IMR-90 (cell line): ENCODE measurements around the gene SNTG2. TPM values are rescaled to one million over a fixed set of nuclear protein-coding genes. Genes with fewer than 3 reads are reported as not detected.

Experiments used
- ATAC-seq: fragments of 200-7000 bp; cut with Tn5 transposase; 2 replicates; pipeline ENCODE4 v1.9.1; 2020; ENCODE audit warnings: low read depth, mild to moderate bottlenecking, moderate library complexity
- BruUV-seq: library from RNA; stranded (reverse); fragments of 400-500 nt; replicated peaks from 2 replicates; lab custom pipeline; 2021; lab: Mats Ljungman, UMichigan
- CTCF ChIA-PET: fragments of 300-600 bp; formaldehyde crosslinking; extraction: SDS; loops from one replicate; lab custom pipeline; 2021; ENCODE audit warnings: antibody characterized with exemption; lab: Yijun Ruan, JAX
- POLR2A ChIA-PET: fragments of 300-600 bp; sonication (Branson Sonifier 250); formaldehyde crosslinking; loops from one replicate; lab custom pipeline; 2022; ENCODE audit warnings: antibody characterized with exemption; ENCODE audit not compliant: unreplicated experiment; lab: Charles Lee
- DNase-seq: peaks from one replicate; pipeline ENCODE4 v3.0.0; 2013
- H2AFZ ChIP-seq: replicated peaks from 2 replicates; pipeline ENCODE3; 2013; ENCODE audit warnings: low read length, mild to moderate bottlenecking; ENCODE audit not compliant: poor library complexity
- H2AK5ac ChIP-seq: 2 replicates; pipeline ENCODE4 v1.6.1; 2013; ENCODE audit warnings: low read depth, low read length, inconsistent platforms
- H2AK9ac ChIP-seq: replicated peaks from 2 replicates; pipeline ENCODE3; 2013; ENCODE audit warnings: mild to moderate bottlenecking, low read depth, low read length, moderate library complexity; ENCODE audit not compliant: poor library complexity
- H2BK120ac ChIP-seq: 2 replicates; pipeline ENCODE4 v1.6.1; 2013; ENCODE audit warnings: low read depth, low read length, inconsistent platforms
- H2BK15ac ChIP-seq: 3 replicates; pipeline ENCODE4 v1.6.1; 2013; ENCODE audit warnings: low read depth, low read length, inconsistent platforms
- H2BK20ac ChIP-seq: 2 replicates; pipeline ENCODE4 v1.6.1; 2013; ENCODE audit warnings: low read depth, mild to moderate bottlenecking, inconsistent platforms, low read length, moderate library complexity
- H2BK5ac ChIP-seq: 2 replicates; pipeline ENCODE4 v1.6.1; 2013; ENCODE audit warnings: mild to moderate bottlenecking, low read depth, low read length, inconsistent platforms; ENCODE audit not compliant: poor library complexity, severe bottlenecking
- H3K14ac ChIP-seq: replicated peaks from 2 replicates; pipeline ENCODE4 v1.6.1; 2013; ENCODE audit warnings: low read depth, low read length, inconsistent platforms
- H3K18ac ChIP-seq: 2 replicates; pipeline ENCODE4 v1.6.1; 2013; ENCODE audit warnings: low read depth, low read length, control low read depth
- H3K23ac ChIP-seq: 2 replicates; pipeline ENCODE4 v1.6.1; 2013; ENCODE audit warnings: low read depth, low read length, inconsistent platforms
- H3K27ac ChIP-seq: 2 replicates; pipeline ENCODE4 v1.5.1; 2013; ENCODE audit warnings: mild to moderate bottlenecking, control low read depth, low read length; ENCODE audit not compliant: insufficient read depth
- H3K27me3 ChIP-seq: 2 replicates; pipeline ENCODE4 v1.6.1; 2013; ENCODE audit warnings: low read length; ENCODE audit not compliant: control insufficient read depth, insufficient read depth
- H3K36me3 ChIP-seq: 2 replicates; pipeline ENCODE4 v1.6.1; 2013; ENCODE audit warnings: low read length, mixed read lengths; ENCODE audit not compliant: control insufficient read depth, insufficient read depth
- H3K4ac ChIP-seq: 2 replicates; pipeline ENCODE4 v1.6.1; 2013; ENCODE audit warnings: low read depth, low read length, inconsistent platforms
- H3K4me1 ChIP-seq: 2 replicates; pipeline ENCODE4 v1.6.1; 2013; ENCODE audit warnings: low read length, mixed read lengths; ENCODE audit not compliant: control insufficient read depth, insufficient read depth
- H3K4me2 ChIP-seq: 2 replicates; pipeline ENCODE4 v1.6.1; 2013; ENCODE audit warnings: low read depth, mild to moderate bottlenecking, control low read depth, low read length, moderate library complexity
- H3K4me3 ChIP-seq: 2 replicates; pipeline ENCODE4 v1.5.1; 2013; ENCODE audit warnings: low read depth, mild to moderate bottlenecking, control low read depth, low read length, moderate library complexity; ENCODE audit not compliant: insufficient read depth
- H3K56ac ChIP-seq: 2 replicates; pipeline ENCODE4 v1.6.1; 2013; ENCODE audit warnings: low read length, inconsistent platforms; ENCODE audit not compliant: insufficient read depth; ENCODE audit errors: extremely low read depth
- H3K79me1 ChIP-seq, 2 experiments: 2 replicates each; pipeline ENCODE4 v1.6.1; 2013; ENCODE audit warnings: low read length in 2 of 2, inconsistent platforms in 1 of 2, low read depth in 1 of 2
- H3K9ac ChIP-seq: 2 replicates; pipeline ENCODE4 v1.6.1; 2013; ENCODE audit warnings: low read depth, low read length, control low read depth
- H3K9me1 ChIP-seq: 2 replicates; pipeline ENCODE4 v1.6.1; 2013; ENCODE audit warnings: low read length, inconsistent platforms; ENCODE audit not compliant: insufficient read depth
- H3K9me3 ChIP-seq: 2 replicates; pipeline ENCODE4 v1.6.1; 2013; ENCODE audit warnings: low read length; ENCODE audit not compliant: control insufficient read depth, insufficient read depth
- H4K20me1 ChIP-seq: 2 replicates; pipeline ENCODE4 v1.6.1; 2013; ENCODE audit warnings: low read length, inconsistent platforms; ENCODE audit not compliant: insufficient read depth
- H4K5ac ChIP-seq: 2 replicates; pipeline ENCODE4 v1.6.1; 2013; ENCODE audit warnings: mild to moderate bottlenecking, low read depth, low read length, control low read depth
- H4K8ac ChIP-seq, 2 experiments: 2 replicates each; pipeline ENCODE4 v1.6.1; 2013; ENCODE audit warnings: low read depth in 2 of 2, low read length in 2 of 2, control low read depth in 1 of 2, inconsistent platforms in 1 of 2
- H4K91ac ChIP-seq: 2 replicates; pipeline ENCODE4 v1.6.1; 2013; ENCODE audit warnings: low read depth, low read length, inconsistent platforms; ENCODE audit not compliant: insufficient read depth
- BHLHE40 ChIP-seq: fragments of 150-350 bp; IDR thresholded peaks from 2 replicates; pipeline ENCODE4 v1.6.1; 2016; ENCODE audit warnings: mild to moderate bottlenecking, low read depth, low read length
- CEBPB ChIP-seq: IDR thresholded peaks from 2 replicates; pipeline ENCODE4 v1.6.1; 2012; ENCODE audit warnings: low read depth, low read length, improper control_type of control experiment
- CHD1 ChIP-seq: IDR thresholded peaks from 2 replicates; pipeline ENCODE4 v1.6.1; 2012; ENCODE audit warnings: low read depth, low read length, improper control_type of control experiment
- MAFK ChIP-seq: IDR thresholded peaks from 2 replicates; pipeline ENCODE4 v1.6.1; 2012; ENCODE audit warnings: low read depth, low read length, improper control_type of control experiment
- MAZ ChIP-seq: IDR thresholded peaks from 2 replicates; pipeline ENCODE4 v1.6.1; 2012; ENCODE audit warnings: low read depth, mild to moderate bottlenecking, low read length, improper control_type of control experiment, moderate library complexity, borderline replicate concordance
- MXI1 ChIP-seq: IDR thresholded peaks from 2 replicates; pipeline ENCODE4 v1.6.1; 2012; ENCODE audit warnings: low read depth, mild to moderate bottlenecking, low read length, moderate library complexity, borderline replicate concordance
- NFE2L2 ChIP-seq: fragments of 150-350 bp; IDR thresholded peaks from 2 replicates; pipeline ENCODE4 v1.6.1; 2016; ENCODE audit warnings: low read depth, mild to moderate bottlenecking, low read length
- POLR2A ChIP-seq: IDR thresholded peaks from 2 replicates; pipeline ENCODE4 v1.6.1; 2012; ENCODE audit warnings: mild to moderate bottlenecking, low read depth, low read length
- RAD21 ChIP-seq: IDR thresholded peaks from 2 replicates; pipeline ENCODE4 v1.6.1; 2012; ENCODE audit warnings: low read length, improper control_type of control experiment
- RCOR1 ChIP-seq: IDR thresholded peaks from 2 replicates; pipeline ENCODE4 v1.6.1; 2012; ENCODE audit warnings: mild to moderate bottlenecking, low read length, improper control_type of control experiment; ENCODE audit not compliant: insufficient replicate concordance
- SMC3 ChIP-seq: fragments of 150-350 bp; IDR thresholded peaks from 2 replicates; pipeline ENCODE4 v1.6.1; 2016; ENCODE audit warnings: low read depth, mild to moderate bottlenecking, antibody characterized with exemption, low read length, moderate library complexity
- WGBS, 2 experiments: methylation state at CpG; one replicate each; pipeline versions ENCODE4 v1.1.5 to v1.1.7; 2013; ENCODE audit warnings: missing lambda C conversion rate in 2 of 2; ENCODE audit not compliant: insufficient read length in 1 of 2; ENCODE audit errors: extremely low coverage in 2 of 2; 5-methylcytosine and 5-hydroxymethylcytosine counted together
- dilution Hi-C: fragments of 300-500 bp; cut with HindIII; formaldehyde crosslinking; loops from one replicate; pipeline ENCODE4 v1.14.3; 2018; ENCODE audit warnings: low sequenced_read_pairs; ENCODE audit not compliant: unreplicated experiment
- in situ Hi-C: fragments of 300-500 bp; cut with MboI; formaldehyde crosslinking; loops from 3 replicates; pipeline ENCODE4 v1.14.3; 2019; ENCODE audit warnings: low sequenced_read_pairs, inconsistent platforms, mixed read lengths
- intact Hi-C: fragments of 100-400 bp; cut with micrococcal nuclease; formaldehyde crosslinking; loops from 2 replicates; pipeline ENCODE4 v1.10.0; 2022
- polyA plus RNA-seq, 3 experiments: library from polyadenylated mRNA; depleted of rRNA; stranded (reverse); fragments of >200 nt; gene quantifications; 2 replicates each; pipeline ENCODE4 v1.2.3, GENCODE V29; 2012; ENCODE audit warnings: low replicate concordance in 1 of 3
- total RNA-seq: library from RNA; depleted of rRNA; stranded (reverse); fragments of >200 nt; gene quantifications from 2 replicates; pipeline ENCODE4 v1.2.3, GENCODE V29; 2012
- TF ChIP-seq, protein P1 (sequence below): fragments of 150-350 bp; IDR thresholded peaks from 2 replicates; pipeline ENCODE4 v1.6.1; 2017; ENCODE audit warnings: mild to moderate bottlenecking, antibody characterized with exemption, low read length, low read depth

SNTG2 gene
- total and polyA plus RNA-seq, 2 of the 4 experiments (the other 2 are of a cell fraction): under 0.01 to 0.17 TPM

DNA sequence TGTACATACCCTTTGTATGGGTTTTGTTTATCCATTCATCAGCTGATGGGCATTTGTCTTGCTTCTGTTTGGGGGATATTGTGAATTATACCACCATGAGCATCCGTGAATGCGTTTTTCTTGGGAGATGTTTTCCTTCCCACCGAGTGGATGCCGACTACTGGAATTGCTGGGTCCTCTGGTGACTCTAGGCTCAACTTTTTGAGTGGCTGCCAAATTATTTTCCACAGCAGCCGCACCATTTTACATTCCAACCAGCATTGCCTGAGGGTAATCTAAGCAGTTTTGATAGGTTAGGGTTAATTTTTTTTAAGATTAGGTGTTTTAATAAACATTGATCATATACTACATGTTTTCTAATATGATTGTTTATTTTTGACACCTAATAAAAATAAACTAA, 220.1 kb downstream of the SNTG2 start:
- H3K9me1 ChIP-seq: no peaks in the 10 kb centered on the region
- no TSS peak for BruUV-seq
- H3K4ac ChIP-seq: no peak overlapping the region
- no peak overlapping the region for H2AFZ ChIP-seq
- intact Hi-C loops (no loop called here), dilution Hi-C loops (no loop called here), in situ Hi-C loops (no loop called here)
- H3K56ac ChIP-seq: no peak overlapping the region
- TF ChIP-seq SMC3 (no peak), RAD21 (no peak), BHLHE40 (no peak), MAZ (no peak), MXI1 (no peak), MAFK (no peak), RCOR1 (no peak), NFE2L2 (no peak), CEBPB (no peak), POLR2A (no peak), CHD1 (no peak)
- TF ChIP-seq, protein P1, sequence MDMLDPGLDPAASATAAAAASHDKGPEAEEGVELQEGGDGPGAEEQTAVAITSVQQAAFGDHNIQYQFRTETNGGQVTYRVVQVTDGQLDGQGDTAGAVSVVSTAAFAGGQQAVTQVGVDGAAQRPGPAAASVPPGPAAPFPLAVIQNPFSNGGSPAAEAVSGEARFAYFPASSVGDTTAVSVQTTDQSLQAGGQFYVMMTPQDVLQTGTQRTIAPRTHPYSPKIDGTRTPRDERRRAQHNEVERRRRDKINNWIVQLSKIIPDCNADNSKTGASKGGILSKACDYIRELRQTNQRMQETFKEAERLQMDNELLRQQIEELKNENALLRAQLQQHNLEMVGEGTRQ: no peak
- ATAC-seq (no peak), DNase-seq (no peak)
- H4K8ac ChIP-seq: no peak overlapping the region
- WGBS, 2 experiments: no CpG with 5 or more reads among the region's 5 CpGs
- H2BK120ac ChIP-seq: no peak overlapping the region
- no peak overlapping the region for H3K4me2 ChIP-seq
- H2BK5ac ChIP-seq: no peak overlapping the region
- H3K23ac ChIP-seq: no peak overlapping the region
- H2AK9ac ChIP-seq: no peak overlapping the region
- H3K14ac ChIP-seq: no peak overlapping the region
- no peak overlapping the region for H2BK15ac ChIP-seq
- H3K27me3 ChIP-seq: no peaks in the 10 kb centered on the region
- H3K4me3 ChIP-seq: no peak overlapping the region
- no peak overlapping the region for H3K27ac ChIP-seq
- no peaks in the 10 kb centered on the region for H3K79me1 ChIP-seq
- H4K5ac ChIP-seq: no peak overlapping the region
- H4K91ac ChIP-seq: no peak overlapping the region
- H2BK20ac ChIP-seq: no peak overlapping the region
- H3K4me1 ChIP-seq: no peaks in the 10 kb centered on the region
- ChIA-PET POLR2A (no interaction called here), CTCF (no interaction called here)
- peaks cover 24% of the 10 kb centered on the region for H3K9me3 ChIP-seq
- H3K9ac ChIP-seq: no peak overlapping the region
- no peak overlapping the region for H2AK5ac ChIP-seq
- H3K36me3 ChIP-seq: no peaks in the 10 kb centered on the region
- no peaks in the 10 kb centered on the region for H4K20me1 ChIP-seq
- H3K18ac ChIP-seq: no peak overlapping the region
